Activated T-helper 1 cell treated with anti-CD3 and anti-CD28 coated beads, Interleukin-2, amount 50 U/mL, for 16 hours (primary cell): ENCODE data around the gene ZNF445.
"Not testable (repeated sequence)": the region's sequence is repeated elsewhere in the genome, so short reads cannot be mapped to it uniquely, and the experiment has no call there.

Experiments
- DNase-seq, 2 donors: peaks; one replicate each; pipeline ENCODE4 v3.0.0-alpha.2; 2020; ENCODE audit warnings: low read depth in 1 of 2, low spot score in 1 of 2

ZNF445 gene

DNA sequence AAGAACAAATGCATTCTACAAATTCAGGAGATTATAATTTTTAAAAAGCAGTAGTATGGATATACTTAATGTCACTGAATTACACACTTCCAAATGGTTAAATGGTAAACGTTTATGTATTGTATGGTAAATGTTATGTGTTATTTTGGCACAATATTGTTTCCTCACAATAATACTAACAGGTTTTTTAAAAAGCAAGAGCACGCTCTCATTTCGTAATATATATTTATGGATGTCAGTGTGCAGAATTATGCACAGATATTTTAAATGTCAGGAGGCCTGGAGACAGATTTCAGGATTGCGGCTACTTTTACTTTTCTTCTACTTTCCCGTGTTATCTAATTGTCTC is 533 bp downstream of the ZNF445 start:
- DNase-seq: no peak

DNA sequence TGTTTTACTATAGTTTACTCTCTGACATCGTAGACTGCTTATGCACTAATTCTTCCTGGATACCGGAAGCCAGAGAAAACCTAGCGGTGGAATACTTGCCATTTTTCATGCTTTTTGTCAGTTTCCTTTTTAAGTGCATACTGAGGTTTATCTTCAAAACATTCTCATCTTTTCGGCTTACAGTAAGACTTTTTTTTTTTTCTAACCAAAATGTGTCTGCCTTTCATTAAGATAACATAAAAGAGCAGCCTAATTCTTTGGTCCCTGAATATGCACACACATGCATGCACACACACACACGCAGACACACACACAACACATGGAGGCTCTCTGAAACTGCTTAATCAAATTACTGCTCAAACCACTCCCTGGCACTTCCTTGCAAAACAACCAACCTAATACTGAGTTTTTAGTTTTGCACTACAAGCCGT is 1.3 kb downstream of the ZNF445 start:
- DNase-seq: no peak

- DNase-seq: not testable (repeated sequence)
Observed at GRCh38 chr3:44474886-44475285, 2.6 kb downstream of the ZNF445 start.

- DNase-seq: no peak
Observed at GRCh38 chr3:44470430-44470829, 7.0 kb downstream of the ZNF445 start.

GRCh38 chr3:44469914-44470313 is 7.6 kb downstream of the ZNF445 start:
- DNase-seq: no peak

DNA sequence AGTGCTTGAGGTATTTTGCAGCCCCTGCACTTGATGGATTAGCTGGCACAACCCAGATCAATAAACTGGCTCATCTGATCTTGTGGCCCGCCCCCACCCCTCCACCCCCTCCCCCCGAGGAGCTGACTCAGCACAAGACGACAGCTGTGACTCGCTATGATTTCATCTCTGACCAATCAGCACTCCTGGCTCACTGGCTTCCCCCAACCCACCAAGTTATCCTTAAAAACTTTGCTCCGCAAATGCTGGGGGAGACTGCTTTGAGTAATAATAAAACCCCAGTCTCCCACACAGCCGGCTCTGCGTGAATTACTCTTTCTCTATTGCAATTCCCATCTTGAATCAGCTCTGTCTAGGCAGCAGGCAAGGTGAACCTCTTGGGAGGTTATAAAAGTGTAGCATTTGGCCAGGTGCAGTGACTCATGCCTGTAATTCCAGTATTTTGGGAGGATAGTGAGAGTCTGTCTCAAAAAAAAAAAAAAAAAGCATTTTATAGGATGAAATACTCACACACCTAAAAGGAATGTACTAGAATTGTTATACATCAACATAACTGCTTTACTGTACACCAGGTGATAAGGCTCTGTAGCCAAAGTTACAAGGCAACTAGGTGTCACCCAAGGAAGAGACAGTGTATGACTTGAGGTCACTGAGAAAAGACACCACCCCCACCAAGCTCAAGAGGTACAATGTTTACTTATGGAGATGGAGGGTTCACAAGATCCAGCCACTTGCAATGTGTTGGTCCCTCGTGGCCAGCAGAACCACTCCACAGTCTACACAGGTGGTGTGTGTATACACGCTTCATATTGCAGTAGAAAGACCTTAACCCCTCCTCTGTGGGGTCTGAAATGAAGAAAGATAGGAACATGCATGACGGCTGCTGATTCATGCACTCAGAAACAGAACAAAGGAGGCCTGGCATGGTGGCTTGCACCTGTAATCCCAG is 8.6 kb downstream of the ZNF445 start:
- no peak for DNase-seq

- DNase-seq: not testable (repeated sequence)
Observed at GRCh38 chr3:44468099-44468537, 9.4 kb downstream of the ZNF445 start.

GRCh38 chr3:44467241-44467640 is 10.2 kb downstream of the ZNF445 start:
- DNase-seq: no peak

GRCh38 chr3:44464920-44465319 is 12.6 kb downstream of the ZNF445 start:
- DNase-seq: not testable (repeated sequence)

DNA sequence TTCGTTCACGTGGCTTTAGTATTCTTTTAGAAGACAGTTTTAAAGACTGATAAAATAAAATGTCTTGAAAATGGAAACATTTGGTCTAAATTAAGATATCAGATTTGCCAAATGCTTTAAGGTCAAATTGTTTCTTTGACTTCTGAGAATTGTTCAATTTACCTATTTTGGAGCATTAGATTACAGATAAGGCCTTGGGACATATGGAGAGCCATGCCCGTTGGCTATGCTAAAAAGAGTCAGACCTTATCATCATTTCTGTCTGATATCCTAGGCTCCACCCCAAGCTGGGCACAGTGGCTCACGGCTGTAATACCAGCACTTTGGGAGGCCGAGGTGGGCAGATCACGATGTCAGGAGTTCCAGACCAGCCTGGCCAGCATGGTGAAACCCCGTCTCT is 13.0 kb downstream of the ZNF445 start:
- no peak for DNase-seq

DNA sequence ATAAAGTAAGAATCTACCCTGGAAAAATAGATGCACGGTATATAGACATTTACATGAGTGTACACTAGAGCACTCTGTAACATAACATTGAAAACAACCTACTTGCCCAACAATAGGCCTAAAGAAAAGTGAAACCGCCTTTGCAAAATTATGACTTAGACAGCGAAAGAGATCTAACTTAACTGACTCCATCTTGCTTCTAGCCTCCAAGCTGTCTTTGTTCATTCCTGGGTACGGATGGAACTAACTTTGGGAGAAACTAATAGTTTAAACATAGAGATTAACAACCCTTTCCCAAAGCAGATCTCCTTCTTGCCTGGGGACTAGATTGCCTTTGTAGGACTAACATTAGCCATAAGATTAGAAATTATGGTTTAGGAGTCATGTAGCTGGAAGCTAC is 17.4 kb downstream of the ZNF445 start:
- not testable (repeated sequence) for DNase-seq

- DNase-seq: no peak
Observed at GRCh38 chr3:44455318-44455717, 22.2 kb downstream of the ZNF445 start.

- no peak for DNase-seq
Observed at GRCh38 chr3:44454258-44454657, 23.2 kb downstream of the ZNF445 start.

DNA sequence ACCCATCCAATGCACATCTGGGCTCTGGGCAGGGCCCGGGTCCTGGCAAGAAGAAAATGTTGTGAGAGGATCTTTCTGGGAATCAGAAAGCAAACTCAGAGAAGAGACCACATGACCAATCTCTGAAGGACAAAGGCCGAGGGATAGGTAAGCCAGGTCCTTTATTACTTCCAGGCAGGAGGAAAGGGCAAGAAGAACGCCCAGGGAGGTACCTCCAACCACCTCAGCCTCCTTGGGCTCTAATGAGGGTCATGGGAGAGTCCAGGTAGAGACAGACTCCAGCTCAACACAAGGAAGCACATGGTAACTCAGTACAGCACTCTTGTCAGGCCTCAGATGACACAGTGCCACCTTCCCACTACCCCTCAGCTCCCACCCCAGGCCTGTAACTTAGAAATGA is 26.0 kb downstream of the ZNF445 start:
- no peak for DNase-seq

GRCh38 chr3:44446929-44447328 is 30.5 kb downstream of the ZNF445 start:
- DNase-seq: no peak

DNA sequence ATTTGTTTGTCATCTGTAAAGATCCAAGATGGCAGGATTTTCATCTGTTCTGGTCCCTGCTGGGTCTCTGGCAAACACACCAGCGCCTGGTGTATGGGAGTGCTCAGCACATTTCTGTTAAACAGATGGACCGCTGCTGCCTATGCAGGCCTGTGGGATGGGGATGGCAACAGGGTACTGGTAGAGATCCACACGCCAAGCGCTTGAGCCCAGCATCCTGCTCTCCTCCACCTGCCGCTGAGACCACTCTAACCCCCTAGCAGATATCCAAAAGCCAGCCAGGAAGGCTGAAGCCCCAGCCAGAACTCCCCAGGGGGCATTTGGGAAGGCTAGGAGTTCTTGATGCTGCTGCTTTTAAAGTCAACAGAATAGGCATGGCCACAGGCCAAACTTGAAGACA is 31.7 kb downstream of the ZNF445 start:
- no peak for DNase-seq

DNA sequence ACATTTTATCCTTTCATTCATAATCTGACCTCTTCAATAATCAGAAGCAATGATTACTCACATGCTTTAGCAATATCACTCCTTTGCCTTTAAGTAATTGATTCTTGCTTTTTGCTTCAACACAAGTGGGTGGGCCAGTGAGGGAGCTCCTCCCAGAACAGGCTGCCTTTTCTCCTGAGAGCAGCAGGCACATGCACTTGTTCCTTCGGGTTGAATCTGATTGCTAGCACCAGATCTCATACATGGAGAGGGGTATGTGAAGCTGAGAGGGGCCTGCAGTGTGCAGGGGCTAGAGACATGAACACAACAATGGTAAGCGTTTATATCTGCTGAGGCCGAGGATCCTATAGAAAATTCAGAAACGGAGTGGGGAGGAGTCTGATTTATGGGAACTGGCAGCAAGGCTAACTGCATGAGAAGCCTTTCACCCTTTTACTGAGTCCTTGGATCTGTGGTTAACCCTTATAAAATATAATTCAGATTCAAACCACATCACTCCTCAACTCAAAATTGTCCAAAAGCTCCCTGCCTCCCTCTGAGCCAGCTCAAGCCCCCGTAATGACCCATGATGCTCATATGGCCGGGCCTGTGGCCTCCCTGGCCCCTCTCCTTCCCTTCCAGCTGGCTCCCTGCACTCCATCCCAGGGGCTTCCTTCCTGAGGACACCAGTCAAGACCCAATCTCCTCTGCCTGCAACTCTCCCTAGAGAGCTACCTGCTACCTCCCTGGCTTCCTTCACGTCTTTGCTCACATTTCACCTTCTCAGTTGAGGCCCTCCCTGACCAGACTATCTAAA is 32.4 kb downstream of the ZNF445 start:
- no peak for DNase-seq

- DNase-seq: no peak
Observed at GRCh38 chr3:44444437-44444836, 33.0 kb downstream of the ZNF445 start.

GRCh38 chr3:44442596-44443309 is 34.7 kb downstream of the ZNF445 start:
- no peak for DNase-seq

- DNase-seq: peak; percentile 8 to 16
Observed at GRCh38 chr3:44439499-44440295, 37.8 kb downstream of the ZNF445 start.

DNA sequence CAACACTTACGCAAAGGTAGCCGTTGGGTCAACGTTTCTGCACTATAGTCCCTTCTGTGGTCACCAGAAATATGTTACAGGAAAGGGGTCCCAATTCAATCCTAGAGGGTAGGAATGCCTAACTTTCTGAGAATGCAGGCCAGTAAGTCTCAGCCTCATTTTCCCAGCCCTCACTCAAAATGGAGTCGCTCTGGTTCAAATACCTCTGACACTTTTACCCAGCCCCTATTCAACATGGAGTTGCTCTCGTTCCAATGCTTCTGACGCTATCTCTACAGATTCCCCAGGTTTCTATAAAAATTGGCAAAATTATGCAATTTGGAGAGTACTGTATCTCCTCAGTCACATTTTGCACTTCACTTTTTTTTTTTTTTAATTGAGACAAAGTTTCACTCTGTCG is 39.7 kb downstream of the ZNF445 start:
- no peak for DNase-seq
